GM20000 (cell line): ENCODE data around the gene CTSF.

ENCODE experiments used
- DNase-seq: peaks from one replicate; pipeline ENCODE4 v3.0.0; 2012; ENCODE audit warnings: low spot score
- TF ChIP-seq, protein P1 (sequence below): IDR thresholded peaks from 2 replicates; pipeline ENCODE4 v1.5.1; 2012; ENCODE audit warnings: mild to moderate bottlenecking, control low read depth; ENCODE audit errors: extremely low read depth, missing control alignments

Gene CTSF

DNA sequence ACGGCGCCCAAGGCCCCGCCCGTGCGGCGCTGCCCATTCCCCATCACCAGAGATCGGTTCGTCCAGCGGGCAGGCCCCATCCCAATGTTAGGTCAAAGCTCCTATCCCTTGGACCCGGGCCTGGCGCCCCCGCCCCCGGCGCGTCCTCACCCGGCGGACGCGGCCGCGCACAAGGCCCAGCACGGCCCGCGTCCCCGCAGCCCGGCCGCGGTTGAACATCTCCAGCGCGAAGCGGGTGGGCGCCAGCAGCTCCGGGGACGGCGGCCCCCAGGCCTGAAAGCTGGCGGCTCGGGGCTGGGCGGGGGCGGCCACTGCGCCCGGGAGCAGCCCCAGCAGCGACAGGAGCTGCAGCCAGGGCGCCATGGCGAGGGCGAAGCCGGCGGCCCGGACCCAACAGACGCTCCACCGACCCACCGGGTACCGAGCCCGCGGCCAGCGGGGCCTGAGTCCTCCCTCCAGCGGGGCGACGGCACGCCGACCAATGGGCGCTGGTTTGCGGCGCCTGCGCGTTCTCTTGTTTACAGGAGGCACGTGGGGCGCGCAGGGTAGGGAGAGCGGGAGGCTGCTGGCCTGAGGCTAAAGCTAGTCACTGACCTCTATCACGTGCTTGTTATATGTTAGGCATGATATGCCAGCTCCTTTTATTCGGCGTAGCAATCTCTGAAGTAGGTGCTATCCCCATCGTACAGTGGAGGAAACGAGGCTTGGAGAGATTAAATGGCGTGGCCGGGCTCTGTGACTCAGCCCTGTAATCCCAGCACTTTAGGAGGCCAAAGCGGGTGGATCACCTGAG, at the start of gene CTSF:
Gene CTSF (minus strand): TSS at position 483 of the 793 bp plus-strand sequence. CDS start 120 bp downstream, at position 363.
- peak; percentile 95 for DNase-seq
- TF ChIP-seq, protein P1, sequence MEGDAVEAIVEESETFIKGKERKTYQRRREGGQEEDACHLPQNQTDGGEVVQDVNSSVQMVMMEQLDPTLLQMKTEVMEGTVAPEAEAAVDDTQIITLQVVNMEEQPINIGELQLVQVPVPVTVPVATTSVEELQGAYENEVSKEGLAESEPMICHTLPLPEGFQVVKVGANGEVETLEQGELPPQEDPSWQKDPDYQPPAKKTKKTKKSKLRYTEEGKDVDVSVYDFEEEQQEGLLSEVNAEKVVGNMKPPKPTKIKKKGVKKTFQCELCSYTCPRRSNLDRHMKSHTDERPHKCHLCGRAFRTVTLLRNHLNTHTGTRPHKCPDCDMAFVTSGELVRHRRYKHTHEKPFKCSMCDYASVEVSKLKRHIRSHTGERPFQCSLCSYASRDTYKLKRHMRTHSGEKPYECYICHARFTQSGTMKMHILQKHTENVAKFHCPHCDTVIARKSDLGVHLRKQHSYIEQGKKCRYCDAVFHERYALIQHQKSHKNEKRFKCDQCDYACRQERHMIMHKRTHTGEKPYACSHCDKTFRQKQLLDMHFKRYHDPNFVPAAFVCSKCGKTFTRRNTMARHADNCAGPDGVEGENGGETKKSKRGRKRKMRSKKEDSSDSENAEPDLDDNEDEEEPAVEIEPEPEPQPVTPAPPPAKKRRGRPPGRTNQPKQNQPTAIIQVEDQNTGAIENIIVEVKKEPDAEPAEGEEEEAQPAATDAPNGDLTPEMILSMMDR, result no peak

DNA sequence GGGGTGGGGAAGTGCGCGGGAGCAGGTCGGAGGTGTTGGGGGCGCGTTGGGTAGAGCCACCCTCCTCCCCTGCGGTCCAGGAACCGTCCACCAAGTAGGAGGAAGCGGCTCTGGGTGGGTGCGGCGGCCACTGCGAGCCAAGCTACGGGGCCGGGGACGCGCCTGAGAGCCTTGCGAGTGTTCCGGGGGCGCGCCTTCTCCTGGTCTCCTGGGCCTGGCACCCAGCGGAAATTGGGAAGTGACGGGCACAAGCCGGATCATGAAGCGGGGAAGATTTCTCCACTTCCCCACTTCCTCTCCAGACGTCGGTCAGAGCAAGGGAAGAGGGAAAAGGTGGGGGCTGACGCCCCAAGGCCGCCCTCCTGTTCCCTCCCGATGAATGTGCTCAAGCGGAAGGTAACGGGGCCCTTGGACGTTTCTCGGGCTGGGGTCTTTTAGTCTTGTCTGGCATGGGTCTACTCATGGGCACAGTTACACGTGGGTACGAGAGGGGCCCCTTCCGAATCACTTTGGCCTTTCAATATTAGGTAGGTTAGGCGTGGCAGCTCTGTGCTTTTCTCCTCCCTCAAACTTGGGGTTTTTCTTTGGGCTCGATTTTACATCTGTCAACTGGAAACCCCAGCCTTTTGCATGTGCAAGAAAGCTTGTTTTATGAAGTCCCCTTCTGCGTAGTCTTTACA, 48.9 kb upstream of the CTSF start:
- DNase-seq, result no peak
- TF ChIP-seq, protein P1, result no peak

DNA sequence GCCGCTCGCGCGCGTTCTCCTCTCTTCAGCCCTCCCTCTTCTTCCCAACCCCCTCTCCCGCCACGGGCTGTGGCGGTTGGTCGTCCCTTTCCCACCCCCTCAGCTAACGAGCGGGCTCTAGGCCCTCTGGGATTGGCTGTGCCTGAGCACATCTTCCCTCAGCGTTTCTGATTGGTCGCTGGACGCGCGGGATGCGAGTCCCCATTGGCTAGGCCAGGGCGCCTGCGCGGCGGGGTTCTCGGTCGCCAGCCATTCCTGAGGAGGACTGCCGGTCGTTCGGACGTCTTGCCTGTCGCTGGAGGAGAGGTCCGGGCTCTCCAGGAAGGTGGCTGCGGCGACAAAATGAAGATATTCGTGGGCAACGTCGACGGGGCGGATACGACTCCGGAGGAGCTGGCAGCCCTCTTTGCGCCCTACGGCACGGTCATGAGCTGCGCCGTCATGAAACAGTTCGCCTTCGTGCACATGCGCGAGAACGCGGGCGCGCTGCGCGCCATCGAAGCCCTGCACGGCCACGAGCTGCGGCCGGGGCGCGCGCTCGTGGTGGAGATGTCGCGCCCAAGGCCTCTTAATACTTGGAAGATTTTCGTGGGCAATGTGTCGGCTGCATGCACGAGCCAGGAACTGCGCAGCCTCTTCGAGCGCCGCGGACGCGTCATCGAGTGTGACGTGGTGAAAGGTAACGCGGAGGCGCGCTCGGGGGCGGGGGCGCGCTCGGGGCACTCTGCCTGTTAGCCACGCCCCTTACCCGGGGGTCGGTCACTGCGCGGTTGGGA, 48.2 kb upstream of the CTSF start, which contains the start of gene RBM14:
Gene RBM14 (plus strand): TSS at position 252 of the 776 bp plus-strand sequence. CDS start 91 bp downstream, at position 343.
- DNase-seq, result peak; percentile 99
- TF ChIP-seq, protein P1, result no peak

DNA sequence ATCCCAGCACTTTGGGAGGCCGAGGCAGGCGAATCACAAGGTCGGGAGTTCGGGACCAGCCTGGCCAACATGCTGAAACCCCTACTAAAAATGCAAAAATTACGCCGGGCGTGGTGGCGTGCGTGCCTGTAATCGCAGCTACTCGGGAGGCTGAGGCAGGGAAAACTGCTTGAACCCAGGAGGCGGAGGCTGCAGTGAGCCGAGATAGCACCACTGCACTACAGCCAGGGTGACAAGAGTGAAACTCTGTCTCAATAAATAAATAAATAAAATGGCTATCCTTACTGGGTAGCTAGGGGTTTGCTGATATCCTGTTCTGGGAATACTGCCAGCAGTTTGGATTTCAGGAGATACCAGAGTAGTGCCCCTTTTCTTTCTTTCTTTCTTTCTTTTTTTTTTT, 45.7 kb upstream of the CTSF start:
- TF ChIP-seq, protein P1, result no peak
- DNase-seq, result no peak

DNA sequence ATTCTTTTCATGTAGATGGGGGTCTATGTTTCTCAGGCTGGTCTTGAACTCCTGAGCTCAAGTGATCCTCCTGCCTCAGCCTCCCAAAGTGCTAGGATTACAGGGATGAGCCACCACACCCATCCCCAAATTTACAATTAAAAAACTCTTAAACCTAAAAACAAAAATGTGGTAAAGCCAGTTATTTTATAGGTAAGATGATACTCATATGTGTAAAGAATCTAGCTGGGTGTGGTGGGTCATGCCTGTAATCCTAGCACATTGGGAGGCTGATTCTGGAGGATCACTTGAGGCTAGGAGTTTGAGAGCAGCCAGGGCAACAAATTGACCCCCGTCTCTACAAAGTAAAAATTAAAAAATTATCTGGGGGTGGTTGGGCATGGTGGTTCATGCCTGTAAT, 44.1 kb upstream of the CTSF start:
- DNase-seq, result no peak
- TF ChIP-seq, protein P1, result no peak

DNA sequence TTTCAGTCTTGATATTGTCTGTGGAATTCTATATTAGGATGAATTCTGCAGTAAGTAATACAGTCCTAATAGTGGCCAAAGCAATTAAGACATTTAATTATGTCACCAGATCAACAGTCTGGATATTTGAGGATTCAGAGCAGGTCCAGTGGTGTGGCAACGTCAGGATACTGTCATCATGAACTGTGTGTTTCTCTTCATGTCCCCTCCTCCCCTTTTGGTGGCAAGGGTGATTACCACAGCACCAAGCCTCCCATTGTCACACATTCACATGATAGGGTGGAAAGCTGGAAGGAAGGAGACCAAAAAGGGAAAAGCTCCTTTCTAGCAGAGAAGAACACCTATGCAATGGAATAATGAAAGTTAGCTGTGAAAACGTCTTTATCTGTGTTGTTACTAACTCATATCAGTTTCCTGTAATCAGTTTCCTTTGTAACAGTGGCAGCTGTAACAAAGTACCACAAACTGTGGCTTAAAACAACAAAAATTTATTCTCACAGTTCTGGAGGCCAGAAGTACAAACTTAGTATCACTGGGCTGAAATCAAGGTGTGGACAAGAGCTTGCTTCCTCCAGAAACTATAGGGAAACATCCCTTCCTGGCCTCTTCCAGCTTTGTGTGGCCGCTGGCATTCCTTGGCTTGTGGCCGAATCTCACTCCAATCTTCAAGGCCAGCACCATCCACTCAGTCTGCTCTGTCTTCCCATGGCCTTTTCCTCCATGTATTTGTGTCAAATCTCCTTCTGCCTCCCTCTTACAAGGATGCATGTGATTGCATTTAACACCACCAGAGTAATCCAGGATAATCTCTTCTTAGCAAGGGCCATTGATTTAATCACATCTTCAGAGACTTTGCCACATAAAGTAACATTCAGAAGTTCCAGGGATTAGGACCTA, 41.6 kb upstream of the CTSF start:
- DNase-seq, result no peak
- TF ChIP-seq, protein P1, result no peak
